Esophagus muscularis mucosa (tissue), 4 donors: ENCODE data around the gene FKBP5. TPM values are rescaled to one million over a fixed set of nuclear protein-coding genes. Genes with fewer than 3 reads are reported as not detected.

Experiments
- DNase-seq: peaks from one replicate; pipeline ENCODE4 v3.0.0-alpha.2; 2017; ENCODE audit errors: extremely low spot score
- H3K27ac ChIP-seq, 4 donors: fragments of 200-600 bp; sonication (generic); replicated peaks in 1 of 4; 1 replicate in 3 of 4; 2 replicates in 1 of 4; pipeline ENCODE4 v1.5.1; 2016 to 2019; ENCODE audit warnings: mild to moderate bottlenecking in 1 of 4
- H3K27me3 ChIP-seq, 4 donors: fragments of 200-600 bp; sonication (generic); one replicate each; pipeline versions ENCODE4 v1.5.1 to v1.6.0; 2016 to 2019
- H3K36me3 ChIP-seq, 4 donors: fragments of 200-600 bp; sonication (generic); one replicate each; pipeline ENCODE4 v1.5.1; 2016 to 2019
- H3K4me1 ChIP-seq, 4 donors: fragments of 200-600 bp; sonication (generic); one replicate each; pipeline ENCODE4 v1.5.1; 2016 to 2019
- H3K4me3 ChIP-seq, 4 donors: fragments of 200-600 bp; sonication (generic); 1 replicate in 2 of 4; 2 replicates in 2 of 4; pipeline ENCODE4 v1.5.1; 2016 to 2019; ENCODE audit warnings: mild to moderate bottlenecking in 4 of 4, moderate library complexity in 1 of 4
- H3K9me3 ChIP-seq, 4 donors: fragments of 200-600 bp; sonication (generic); 1 replicate in 3 of 4; 2 replicates in 1 of 4; pipeline ENCODE4 v1.5.1; 2016 to 2019
- EP300 ChIP-seq: sonication (generic); formaldehyde crosslinking; IDR thresholded peaks from one replicate; pipeline ENCODE4 v1.6.1; 2017; ENCODE audit warnings: antibody characterized with exemption
- POLR2A ChIP-seq: fragments of 450-650 bp; IDR thresholded peaks from one replicate; pipeline ENCODE4 v1.6.1; 2017; ENCODE audit warnings: antibody characterized with exemption, moderate library complexity, mild to moderate bottlenecking, low read depth
- POLR2AphosphoS5 ChIP-seq, 2 donors: sonication (generic); formaldehyde crosslinking; IDR thresholded peaks; one replicate each; pipeline ENCODE4 v1.6.1; 2017; ENCODE audit warnings: antibody characterized with exemption in 2 of 2
- WGBS: methylation state at CpG from one replicate; pipeline ENCODE4 v1.1.5; 2018; 5-methylcytosine and 5-hydroxymethylcytosine counted together
- intact Hi-C: fragments of 100-400 bp; cut with DNase I; formaldehyde crosslinking; loops from one replicate; pipeline ENCODE4 v1.15.1; 2023
- total RNA-seq, 4 donors: library from RNA; depleted of rRNA; stranded (reverse); fragments of >200 nt; gene quantifications; one replicate each; pipeline versions ENCODE4 v1.1.0 to v1.2.1, GENCODE V29; 2016
- TF ChIP-seq, protein P1 (sequence below), 3 experiments: fragments of 200-600 bp in 2 of 3; fragments of 450-650 bp in 1 of 3; sonication (generic) in 2 of 3; IDR thresholded peaks; one replicate each; pipeline ENCODE4 v1.5.1; 2017 to 2019; ENCODE audit warnings: antibody characterized with exemption in 3 of 3, mild to moderate bottlenecking in 2 of 3, moderate library complexity in 1 of 3

FKBP5 gene
- total RNA-seq, 4 donors from 2014 or later: 477 to 689 (median 593) TPM

DNA sequence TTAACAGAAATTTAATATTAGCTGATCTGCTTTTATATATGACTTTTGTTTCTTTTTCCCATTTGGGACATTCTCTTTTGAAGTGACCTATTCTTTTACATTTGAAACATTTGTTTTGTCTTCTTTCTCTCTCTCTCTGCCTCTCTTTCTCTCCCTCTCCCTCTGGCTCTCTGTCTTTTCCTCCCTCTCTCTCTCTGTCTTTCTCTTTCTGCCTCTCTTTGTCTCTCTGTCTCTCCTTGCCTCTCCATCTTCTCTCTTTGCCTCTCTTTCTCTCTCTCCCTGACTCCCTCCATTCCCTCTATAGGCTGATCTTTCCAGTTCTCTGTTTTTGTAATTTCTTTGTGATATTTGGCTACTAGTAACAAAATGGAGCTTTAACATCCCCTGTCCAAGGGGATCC lies 124.0 kb downstream of the FKBP5 start:
- H3K4me3 ChIP-seq: no peak overlapping the region
- H3K9me3 ChIP-seq: no peaks in the 10 kb centered on the region
- H3K4me1 ChIP-seq: peaks cover 0 to 9% (median 0%) of the 10 kb centered on the region in 4 donors
- peaks cover 0 to 20% (median 0%) of the 10 kb centered on the region in 4 donors for H3K27me3 ChIP-seq
- DNase-seq: no peak
- intact Hi-C loops: loop anchor here (5.0 kb wide), 1 partner anchor 42 kb away; no protein-coding TSS in a partner anchor
- no peaks in the 10 kb centered on the region for H3K36me3 ChIP-seq
- H3K27ac ChIP-seq: no peak overlapping the region
- TF ChIP-seq EP300: no peak
- no peak for TF ChIP-seq POLR2A
- TF ChIP-seq, protein P1, sequence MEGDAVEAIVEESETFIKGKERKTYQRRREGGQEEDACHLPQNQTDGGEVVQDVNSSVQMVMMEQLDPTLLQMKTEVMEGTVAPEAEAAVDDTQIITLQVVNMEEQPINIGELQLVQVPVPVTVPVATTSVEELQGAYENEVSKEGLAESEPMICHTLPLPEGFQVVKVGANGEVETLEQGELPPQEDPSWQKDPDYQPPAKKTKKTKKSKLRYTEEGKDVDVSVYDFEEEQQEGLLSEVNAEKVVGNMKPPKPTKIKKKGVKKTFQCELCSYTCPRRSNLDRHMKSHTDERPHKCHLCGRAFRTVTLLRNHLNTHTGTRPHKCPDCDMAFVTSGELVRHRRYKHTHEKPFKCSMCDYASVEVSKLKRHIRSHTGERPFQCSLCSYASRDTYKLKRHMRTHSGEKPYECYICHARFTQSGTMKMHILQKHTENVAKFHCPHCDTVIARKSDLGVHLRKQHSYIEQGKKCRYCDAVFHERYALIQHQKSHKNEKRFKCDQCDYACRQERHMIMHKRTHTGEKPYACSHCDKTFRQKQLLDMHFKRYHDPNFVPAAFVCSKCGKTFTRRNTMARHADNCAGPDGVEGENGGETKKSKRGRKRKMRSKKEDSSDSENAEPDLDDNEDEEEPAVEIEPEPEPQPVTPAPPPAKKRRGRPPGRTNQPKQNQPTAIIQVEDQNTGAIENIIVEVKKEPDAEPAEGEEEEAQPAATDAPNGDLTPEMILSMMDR (IDR thresholded peaks at IDR 0.05): no peak
- no peak for TF ChIP-seq POLR2AphosphoS5 (IDR thresholded peaks at IDR 0.05)

DNA sequence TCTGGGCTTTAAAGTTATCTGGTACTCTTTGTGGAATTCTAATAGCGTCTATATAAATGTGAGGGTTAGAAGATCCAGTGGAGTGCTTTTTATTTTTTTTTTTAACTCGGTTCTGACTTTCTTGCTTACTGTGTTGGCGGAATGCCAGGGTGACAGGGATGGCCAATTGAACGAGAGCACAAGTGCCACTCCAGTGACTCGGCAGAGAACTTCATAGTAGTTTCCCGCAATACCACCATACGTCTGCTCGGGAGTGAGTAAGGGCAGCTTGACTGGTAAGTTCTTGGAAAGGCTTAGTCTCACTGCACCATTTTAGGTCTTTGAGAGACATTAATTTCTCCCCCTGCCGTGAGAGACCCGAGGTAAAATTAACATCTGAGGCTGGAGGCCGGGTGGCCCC lies 126.7 kb downstream of the FKBP5 start:
- Histone ChIP-seq H3K4me3 (no peak overlapping the region), H3K4me1 (no peaks in the 10 kb centered on the region), H3K9me3 (no peaks in the 10 kb centered on the region), H3K27me3 (peaks cover 0 to 23% (median 0%) of the 10 kb centered on the region in 4 donors), H3K36me3 (no peaks in the 10 kb centered on the region), H3K27ac (no peak overlapping the region)
- TF ChIP-seq POLR2AphosphoS5 (IDR thresholded peaks at IDR 0.05) (no peak), EP300 (no peak), POLR2A (no peak)
- TF ChIP-seq, protein P1 (IDR thresholded peaks at IDR 0.05): no peak
- 58% methylated on average over 11 of the region's 11 CpGs for WGBS
- intact Hi-C loops: loop anchor here (5.0 kb wide), 1 partner anchor 40 kb away; no protein-coding TSS in a partner anchor
- no peak for DNase-seq

DNA sequence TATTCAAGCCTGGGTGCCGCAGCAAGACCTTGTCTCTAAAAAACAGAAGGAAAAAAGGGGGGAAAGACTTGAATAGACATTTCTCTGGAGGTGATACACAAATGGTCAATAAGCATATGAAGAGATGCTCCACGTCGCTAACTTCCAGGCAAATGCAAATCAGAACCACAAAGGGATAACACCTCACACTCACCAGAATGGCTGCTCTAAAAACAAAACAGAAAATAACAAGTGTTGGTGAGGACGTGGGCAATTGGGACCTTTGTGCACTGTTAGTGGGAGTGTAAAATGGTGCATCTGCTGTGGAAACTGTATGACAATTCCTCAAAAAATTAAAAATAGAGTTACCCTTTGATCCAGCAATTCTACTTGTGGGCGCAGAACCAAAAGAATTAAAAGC lies 127.6 kb downstream of the FKBP5 start:
- TF ChIP-seq POLR2A (no peak), POLR2AphosphoS5 (IDR thresholded peaks at IDR 0.05) (no peak), EP300 (no peak)
- TF ChIP-seq, protein P1 (IDR thresholded peaks at IDR 0.05): no peak
- 68% methylated on average over 5 of the region's 5 CpGs for WGBS
- Histone ChIP-seq H3K4me1 (no peaks in the 10 kb centered on the region), H3K9me3 (no peaks in the 10 kb centered on the region), H3K27ac (no peak overlapping the region), H3K27me3 (peaks cover 0 to 24% (median 0%) of the 10 kb centered on the region in 4 donors), H3K4me3 (no peak overlapping the region), H3K36me3 (no peaks in the 10 kb centered on the region)
- intact Hi-C loops: loop anchor here (5.0 kb wide), 1 partner anchor 39 kb away; no protein-coding TSS in a partner anchor
- DNase-seq: no peak

DNA sequence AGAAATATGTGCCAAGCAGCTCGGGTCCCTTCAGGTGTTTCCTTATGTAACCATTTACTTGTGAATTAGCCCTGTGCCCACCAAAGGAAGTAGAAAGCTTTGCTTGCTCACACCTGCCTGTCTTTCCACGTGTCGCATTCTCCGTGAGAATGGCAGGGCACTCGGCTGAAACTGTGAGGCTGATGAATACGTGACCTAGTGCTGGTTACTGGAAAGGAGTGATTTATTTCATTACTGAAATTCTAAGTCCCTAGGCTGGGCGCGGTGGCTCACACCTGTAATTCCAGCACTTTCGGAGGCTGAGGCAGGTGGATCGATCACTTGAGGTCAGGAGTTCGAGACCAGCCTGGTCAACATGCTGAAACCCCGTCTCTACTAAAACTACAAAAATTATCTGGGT lies 130.1 kb downstream of the FKBP5 start:
- TF ChIP-seq EP300 (no peak), POLR2AphosphoS5 (IDR thresholded peaks at IDR 0.05) (no peak), POLR2A (no peak)
- TF ChIP-seq, protein P1 (IDR thresholded peaks at IDR 0.05): no peak
- Histone ChIP-seq H3K4me1 (no peaks in the 10 kb centered on the region), H3K27me3 (peaks cover 0 to 4% (median 0%) of the 10 kb centered on the region in 4 donors), H3K27ac (no peak overlapping the region), H3K4me3 (no peak overlapping the region), H3K36me3 (no peaks in the 10 kb centered on the region), H3K9me3 (no peaks in the 10 kb centered on the region)
- no peak for DNase-seq
- intact Hi-C loops: no loop called here
- 85% methylated on average over 12 of the region's 12 CpGs for WGBS

DNA sequence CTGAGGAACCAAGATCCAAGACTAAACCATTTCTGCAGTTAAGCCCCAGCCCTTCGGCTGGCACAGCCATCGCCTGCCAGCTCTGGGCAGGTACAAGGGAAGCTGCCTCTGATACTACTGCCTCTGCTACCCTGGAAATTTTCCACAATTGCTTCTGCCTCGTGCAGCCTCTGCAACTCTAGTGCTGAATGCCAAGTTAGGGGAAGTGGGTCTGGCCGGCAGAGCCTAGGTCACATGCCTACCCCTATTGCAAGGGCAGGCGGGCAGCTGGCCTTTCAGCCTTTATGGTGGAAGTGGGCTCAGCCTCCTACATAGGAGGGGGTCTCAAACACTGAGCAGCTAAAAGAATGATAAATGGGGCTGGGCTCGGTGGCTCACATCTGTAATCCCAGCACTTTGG lies 131.5 kb downstream of the FKBP5 start:
- H3K4me3 ChIP-seq: no peak overlapping the region
- H3K9me3 ChIP-seq: peaks cover 0 to 6% (median 2%) of the 10 kb centered on the region in 4 donors
- intact Hi-C loops: no loop called here
- H3K4me1 ChIP-seq: no peaks in the 10 kb centered on the region
- peaks cover 0 to 8% (median 0%) of the 10 kb centered on the region in 4 donors for H3K27me3 ChIP-seq
- DNase-seq: no peak
- 77% methylated on average over 6 of the region's 6 CpGs for WGBS
- H3K36me3 ChIP-seq: no peaks in the 10 kb centered on the region
- TF ChIP-seq EP300: no peak
- no peak for TF ChIP-seq POLR2A
- TF ChIP-seq, protein P1 (IDR thresholded peaks at IDR 0.05): no peak
- TF ChIP-seq POLR2AphosphoS5 (IDR thresholded peaks at IDR 0.05): no peak
- no peak overlapping the region for H3K27ac ChIP-seq
